HCT116 (cell line): ENCODE results near the gene ZNF74.
"Not testable (repeated sequence)": the region's sequence is repeated elsewhere in the genome, so short reads cannot be mapped to it uniquely, and the experiment has no call there.

Experiments used
- CTCF ChIP-seq, 3 experiments: fragments of 200-600 bp in 1 of 3; sonication (generic) in 1 of 3; IDR thresholded peaks in 2 of 3; conservative IDR thresholded peaks in 1 of 3; 2 replicates each; pipeline ENCODE4 v1.5.1; 2012 to 2017; ENCODE audit warnings: low read depth in 2 of 3, low read length in 2 of 3, antibody characterized with exemption in 1 of 3, borderline replicate concordance in 1 of 3, control low read depth in 1 of 3, mild to moderate bottlenecking in 1 of 3, mixed read lengths in 1 of 3, mixed run types in 1 of 3, moderate library complexity in 1 of 3; ENCODE audit not compliant: insufficient read depth in 1 of 3
- POLR2A ChIP-seq: IDR thresholded peaks from 2 replicates; pipeline ENCODE4 v1.7.0; 2011; ENCODE audit warnings: borderline replicate concordance; ENCODE audit not compliant: insufficient read depth, insufficient read length; ENCODE audit errors: extremely low read depth
- RAD21 ChIP-seq: IDR thresholded peaks from 2 replicates; pipeline ENCODE4 v1.6.1; 2012; ENCODE audit warnings: low read depth, mild to moderate bottlenecking
- SP1 ChIP-seq: IDR thresholded peaks from 2 replicates; pipeline ENCODE4 v1.6.1; 2012; ENCODE audit warnings: low read depth
- SRF ChIP-seq: IDR thresholded peaks from 2 replicates; pipeline ENCODE4 v1.6.1; 2012; ENCODE audit warnings: low read depth

DNA sequence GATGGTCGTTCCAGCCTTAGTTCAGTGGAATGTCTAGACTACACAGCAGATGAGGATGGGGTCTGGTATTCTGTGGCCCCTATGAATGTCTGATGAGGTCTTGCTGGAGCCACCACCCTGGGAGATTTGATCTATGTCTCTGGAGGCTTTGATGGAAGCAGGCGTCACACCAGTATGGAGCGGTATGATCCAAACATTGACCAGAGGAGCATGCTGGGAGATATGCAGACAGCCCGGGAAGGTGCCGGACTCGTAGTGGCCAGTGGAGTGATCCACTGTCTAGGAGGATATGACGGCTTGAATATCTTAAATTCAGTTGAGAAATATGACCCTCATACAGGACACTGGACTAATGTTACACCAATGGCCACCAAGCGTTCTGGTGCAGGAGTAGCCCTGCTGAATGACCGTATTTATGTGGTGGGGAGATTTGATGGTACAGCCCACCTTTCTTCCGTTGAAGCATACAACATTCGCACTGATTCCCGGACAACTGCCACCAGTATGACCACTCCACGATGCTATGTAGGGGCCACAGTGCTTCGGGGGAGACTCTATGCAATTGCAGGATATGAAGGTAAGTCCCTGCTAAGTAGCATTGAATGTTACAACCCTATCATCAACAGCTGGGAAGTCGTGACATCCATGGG, 57.3 kb downstream of the ZNF74 start:
- not testable (repeated sequence) for TF ChIP-seq CTCF (IDR thresholded peaks at IDR 0.05 in 2 of 3, conservative IDR thresholded peaks at IDR 0.05 in 1 of 3; ENCODE audit: borderline replicate concordance in 1 of 3, insufficient read depth in 1 of 3, low read depth in 2 of 3, low read length in 2 of 3); POLR2A; SRF; RAD21; SP1
